NK-92 (cell line): ENCODE measurements around the gene CPEB4.

Source experiments
- DNase-seq: peaks from one replicate; lab custom pipeline; 2025; ENCODE audit not compliant: unreplicated experiment; lab: John Stamatoyannopoulos, UW

CPEB4 gene

GRCh38 chr5:173884402-173885053 is 3.6 kb upstream of the CPEB4 start:
- DNase-seq: no peak

- DNase-seq: no peak
These were observed 3.1 kb upstream of the CPEB4 start for GRCh38 chr5:173885054-173885443.

- DNase-seq: no peak
These were observed 2.6 kb upstream of the CPEB4 start for GRCh38 chr5:173885475-173886010.

- DNase-seq: no peak
These were observed 2.0 kb upstream of the CPEB4 start for GRCh38 chr5:173886150-173886549.

GRCh38 chr5:173888473-173889131 is 453 bp downstream of the CPEB4 start:
- DNase-seq: no peak

GRCh38 chr5:173890195-173890991 is 2.2 kb downstream of the CPEB4 start:
- DNase-seq: no peak

GRCh38 chr5:173891308-173892116 is 3.4 kb downstream of the CPEB4 start:
- DNase-seq: no peak

- no peak for DNase-seq
These were observed 5.0 kb downstream of the CPEB4 start for GRCh38 chr5:173893192-173893561.

- no peak for DNase-seq
These were observed 7.4 kb downstream of the CPEB4 start for GRCh38 chr5:173895401-173896165.

- DNase-seq: no peak
These were observed 8.5 kb downstream of the CPEB4 start for GRCh38 chr5:173896631-173897030.

- DNase-seq: no peak
These were observed 13.6 kb downstream of the CPEB4 start for GRCh38 chr5:173901705-173902104.

- DNase-seq: no peak
These were observed 14.2 kb downstream of the CPEB4 start for GRCh38 chr5:173902334-173902733.

GRCh38 chr5:173902743-173903142 is 14.6 kb downstream of the CPEB4 start:
- no peak for DNase-seq

- no peak for DNase-seq
These were observed 15.4 kb downstream of the CPEB4 start for GRCh38 chr5:173903396-173904140.

- no peak for DNase-seq
These were observed 16.0 kb downstream of the CPEB4 start for GRCh38 chr5:173904151-173904550.

- no peak for DNase-seq
These were observed 19.1 kb downstream of the CPEB4 start for GRCh38 chr5:173907284-173907683.

GRCh38 chr5:173907686-173908371 is 19.7 kb downstream of the CPEB4 start:
- DNase-seq: no peak

- no peak for DNase-seq
These were observed 21.1 kb downstream of the CPEB4 start for GRCh38 chr5:173909199-173909598.

GRCh38 chr5:173910215-173910614 is 22.1 kb downstream of the CPEB4 start:
- no peak for DNase-seq
